HL-60/S4 treated with retinoic acid at 250 ng/mL for 4 days and 3 days (cell line): ENCODE data around the gene SLC22A3.

Source experiments
- in situ Hi-C: fragments of 300-500 bp; cut with MboI; formaldehyde crosslinking; loops from 2 replicates; pipeline ENCODE4 v1.7.0; 2022; ENCODE audit warnings: low sequenced_read_pairs

SLC22A3 gene

GRCh38 chr6:160400446-160400845 lies 52.3 kb downstream of the SLC22A3 start:
- in situ Hi-C loops, result no loop called here

GRCh38 chr6:160408528-160408927 lies 60.4 kb downstream of the SLC22A3 start:
- in situ Hi-C loops, result no loop called here

GRCh38 chr6:160412993-160413392 lies 64.8 kb downstream of the SLC22A3 start:
- in situ Hi-C loops, result no loop called here

DNA sequence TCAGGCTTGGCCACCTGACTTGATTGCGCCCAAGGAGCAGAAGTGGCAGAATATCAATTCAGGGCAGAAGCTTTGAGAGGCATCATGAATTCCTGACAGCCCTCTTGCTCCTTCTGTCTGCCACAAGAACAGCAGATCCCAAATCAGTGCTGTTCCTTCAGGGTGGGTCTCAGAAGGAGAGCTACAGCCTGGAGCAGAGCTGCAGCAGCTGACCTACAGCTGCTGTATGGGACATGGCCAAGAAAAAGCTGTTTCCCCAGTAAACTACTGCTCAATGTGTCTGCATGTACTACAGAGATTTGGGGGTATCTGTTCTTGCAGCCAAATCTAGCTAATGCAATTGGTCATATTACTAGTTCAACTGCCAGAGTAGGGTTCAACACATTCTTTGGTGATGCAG lies 69.0 kb downstream of the SLC22A3 start:
- in situ Hi-C loops, result no loop called here

DNA sequence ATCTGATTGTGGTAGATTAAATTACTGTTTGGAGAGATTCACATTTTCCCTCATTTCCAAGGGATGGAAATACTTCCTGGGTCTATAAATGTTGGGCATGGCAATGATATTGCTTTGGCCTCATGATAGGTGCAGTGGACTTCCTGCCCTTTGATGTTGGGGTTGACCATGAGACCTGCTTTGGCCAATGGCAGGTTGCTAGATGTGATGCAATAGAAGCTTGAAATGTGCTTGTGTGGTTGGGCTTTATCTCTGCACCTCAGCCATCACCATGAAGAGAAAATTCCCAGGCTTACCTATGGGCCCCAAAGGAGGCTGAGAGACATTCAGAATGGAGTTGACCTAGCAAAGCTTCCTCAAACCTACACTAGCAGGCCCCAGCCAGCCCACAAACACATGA lies 69.4 kb downstream of the SLC22A3 start:
- in situ Hi-C loops, result no loop called here

- in situ Hi-C loops, result no loop called here
Measured at GRCh38 chr6:160418370-160418769, 70.2 kb downstream of the SLC22A3 start.

DNA sequence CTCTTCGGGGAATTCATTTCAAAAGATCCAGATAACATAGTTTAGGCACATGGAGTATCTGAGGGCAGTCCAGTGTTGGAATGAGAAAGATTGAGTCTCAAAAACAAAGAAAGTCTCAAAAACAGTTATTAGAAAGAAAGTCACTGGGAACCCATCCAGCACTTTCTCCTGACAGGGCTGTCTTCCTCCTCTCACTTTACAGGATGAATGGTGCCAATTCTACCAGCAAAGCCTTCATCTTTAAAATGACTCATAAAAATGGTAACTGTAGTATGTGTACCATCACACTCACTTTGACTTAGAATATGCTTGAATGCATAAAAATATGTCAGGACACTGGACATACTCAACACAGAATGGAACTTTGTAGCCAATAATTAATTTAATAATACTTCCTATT lies 71.3 kb downstream of the SLC22A3 start:
- in situ Hi-C loops, result no loop called here

DNA sequence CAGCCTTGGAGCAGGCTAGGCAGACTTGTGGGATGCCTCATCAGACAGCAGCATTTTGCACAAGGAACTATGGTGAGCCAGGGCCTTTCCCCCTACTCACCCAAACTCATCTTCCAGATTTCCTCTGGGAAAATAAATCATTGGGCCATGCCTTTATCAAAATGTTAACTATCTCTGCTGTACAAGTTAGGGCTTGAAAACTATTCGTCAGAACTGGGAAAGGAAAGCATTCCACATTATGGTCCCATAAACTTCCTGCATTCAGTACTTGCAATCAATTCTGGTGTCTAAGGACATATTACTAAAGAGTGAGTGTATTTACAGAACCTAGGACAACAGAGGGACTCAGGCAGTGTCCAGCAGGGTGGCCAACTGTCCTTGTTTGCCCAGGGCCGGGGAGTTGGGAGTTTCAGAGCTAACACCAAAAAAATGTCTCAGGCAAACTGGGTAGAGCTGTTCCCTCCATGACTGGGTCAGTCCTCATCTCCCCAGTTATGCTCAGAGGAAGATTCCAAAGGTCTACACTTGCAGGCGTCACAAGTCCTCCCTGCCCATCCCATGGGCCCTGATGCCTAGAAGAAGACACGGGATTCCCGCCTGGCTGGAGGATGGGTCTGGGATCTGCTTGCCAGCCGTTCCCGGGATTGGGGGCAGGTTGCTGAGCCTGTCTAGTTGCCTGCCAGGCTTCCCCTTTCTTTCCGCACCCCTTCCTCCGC lies 72.2 kb downstream of the SLC22A3 start:
- in situ Hi-C loops, result no loop called here

DNA sequence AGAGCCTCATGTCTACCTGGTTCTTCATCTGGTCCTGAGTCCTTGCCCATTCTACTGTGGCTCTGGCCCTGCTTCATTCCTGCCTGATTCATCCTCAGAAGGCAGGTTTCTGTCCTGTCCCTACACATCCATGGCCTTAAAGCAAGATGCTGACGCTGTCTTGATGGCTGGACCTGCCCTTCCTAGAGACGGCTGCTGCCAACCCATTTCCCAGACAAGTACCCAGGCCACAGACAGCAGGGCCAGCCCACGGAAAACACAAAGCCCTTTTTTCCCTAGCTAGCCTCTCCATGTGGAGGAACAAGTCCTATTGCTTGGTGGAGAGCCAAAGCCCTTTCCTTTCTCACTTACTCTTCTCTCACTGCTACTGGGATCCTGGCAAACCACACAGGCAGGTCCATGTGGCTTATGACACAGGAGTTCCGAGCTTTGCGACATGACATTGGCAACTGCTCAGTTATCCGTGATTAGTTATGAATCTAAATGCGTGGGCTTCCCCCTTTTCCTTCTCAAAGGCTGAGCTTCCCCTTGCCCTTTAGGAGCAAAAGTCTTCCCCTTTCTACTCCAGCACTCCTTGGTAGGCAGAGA lies 72.9 kb downstream of the SLC22A3 start:
- in situ Hi-C loops, result no loop called here

GRCh38 chr6:160421854-160422253 lies 73.7 kb downstream of the SLC22A3 start:
- in situ Hi-C loops, result no loop called here

DNA sequence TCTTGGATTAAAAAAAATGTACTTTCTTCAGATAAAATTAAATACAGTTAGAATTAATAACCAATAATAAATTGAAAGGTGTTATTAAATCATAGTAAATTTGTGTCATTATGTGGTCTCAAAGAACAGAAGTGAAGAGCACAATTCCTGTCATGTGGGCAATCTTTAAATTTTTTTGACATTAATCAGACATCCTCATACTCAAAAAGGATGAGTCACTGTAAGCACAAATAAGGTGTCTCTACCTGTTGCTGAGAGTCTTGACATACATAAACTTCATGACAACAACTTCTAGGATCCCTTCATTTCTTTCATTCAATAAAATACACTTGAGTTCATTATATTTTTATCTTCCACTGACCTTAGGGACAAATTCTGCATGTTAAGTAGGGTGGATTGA lies 76.1 kb downstream of the SLC22A3 start:
- in situ Hi-C loops, result no loop called here

DNA sequence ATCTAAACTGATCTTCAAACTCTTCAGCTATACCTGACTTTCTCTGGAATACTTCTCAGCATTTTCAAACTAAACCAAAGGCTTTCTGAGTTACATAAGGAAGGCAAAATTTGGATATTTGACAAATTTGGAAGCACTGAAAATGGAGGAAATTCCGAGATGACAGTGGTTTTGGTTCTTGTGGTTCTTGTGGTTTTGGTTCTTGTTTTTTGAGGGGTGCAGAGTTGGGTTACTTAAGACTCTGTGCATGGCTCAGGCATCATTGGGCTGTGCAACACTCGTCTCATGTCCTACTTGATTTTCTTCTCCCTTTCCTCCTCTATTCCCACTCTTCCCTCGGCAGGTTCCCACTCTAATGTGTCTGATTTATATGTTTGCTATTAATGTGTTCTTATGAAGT lies 78.0 kb downstream of the SLC22A3 start:
- in situ Hi-C loops, result no loop called here

- in situ Hi-C loops, result no loop called here
Measured at GRCh38 chr6:160427312-160428068, 79.3 kb downstream of the SLC22A3 start.

- in situ Hi-C loops, result no loop called here
Measured at GRCh38 chr6:160428069-160428430, 79.9 kb downstream of the SLC22A3 start.

DNA sequence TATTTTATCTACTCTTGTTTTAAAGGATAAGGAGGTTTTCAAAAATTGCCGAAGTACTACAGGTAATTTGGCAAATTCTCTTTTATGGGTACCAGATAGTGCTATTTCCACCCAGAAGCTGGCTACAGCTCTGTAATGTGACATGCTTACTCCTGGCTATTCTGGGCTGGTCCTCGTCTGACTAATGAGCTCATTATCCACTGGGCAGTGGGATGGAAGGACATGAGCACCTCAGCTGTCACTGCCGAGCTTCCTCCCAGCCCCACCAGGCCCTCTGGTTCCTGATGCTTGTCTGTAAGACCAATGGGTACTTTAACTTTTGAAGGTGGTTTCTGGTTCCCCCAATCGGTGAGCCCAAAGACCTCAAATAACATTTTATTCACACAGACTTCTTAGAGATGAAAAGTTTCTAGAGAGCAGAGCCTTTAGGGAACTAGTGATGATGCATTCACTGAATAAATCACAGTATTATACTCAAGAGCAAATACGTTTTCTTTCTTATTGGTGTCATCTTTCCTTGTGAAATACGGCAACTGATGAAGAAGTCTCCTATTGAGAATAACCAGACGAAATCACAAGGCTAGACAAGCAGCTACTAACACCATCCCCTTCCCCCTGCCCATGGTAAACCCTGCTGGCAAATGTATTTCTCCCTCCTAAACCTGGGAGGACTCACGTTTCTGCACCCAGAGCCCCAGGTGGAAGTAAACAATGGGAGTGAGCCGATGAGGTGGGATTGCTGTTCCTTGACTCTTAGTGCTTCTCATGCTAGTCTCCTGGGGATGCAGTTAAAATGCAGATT lies 80.8 kb downstream of the SLC22A3 start:
- in situ Hi-C loops, result no loop called here

DNA sequence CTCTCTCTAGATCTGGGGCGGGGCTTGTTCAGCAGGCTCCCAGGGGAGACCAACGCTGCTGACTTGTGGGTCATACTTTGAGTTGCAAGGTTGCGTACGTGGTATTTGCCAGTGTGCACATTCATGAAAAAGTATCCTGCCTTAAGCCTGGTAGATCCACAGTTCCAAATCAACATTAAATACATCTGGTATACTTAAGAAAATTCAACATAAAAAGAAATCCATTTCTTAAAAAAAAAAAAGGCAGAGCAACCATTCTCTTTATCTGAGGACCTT lies 81.4 kb downstream of the SLC22A3 start:
- in situ Hi-C loops, result no loop called here

- in situ Hi-C loops, result no loop called here
Measured at GRCh38 chr6:160430203-160430602, 82.0 kb downstream of the SLC22A3 start.

GRCh38 chr6:160430751-160431150 lies 82.6 kb downstream of the SLC22A3 start:
- in situ Hi-C loops, result no loop called here

DNA sequence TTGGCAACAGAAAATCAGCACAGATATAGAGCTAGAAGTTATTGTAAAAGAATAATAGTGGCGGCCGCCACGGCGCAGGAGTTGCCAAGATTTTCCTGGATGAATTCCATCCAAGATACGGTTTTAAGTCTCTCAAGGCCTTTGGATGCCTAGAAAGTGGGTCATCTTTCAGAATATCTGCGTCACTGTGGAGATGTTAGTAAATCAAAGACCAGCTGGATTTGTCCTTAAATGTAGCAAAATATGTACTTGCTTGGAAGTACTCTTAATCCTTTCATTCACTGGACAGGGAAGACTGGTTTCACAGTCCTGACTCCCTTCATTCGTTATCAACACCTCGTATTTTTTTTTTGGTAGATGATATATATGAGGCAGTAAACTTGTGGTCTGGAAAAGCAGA lies 83.0 kb downstream of the SLC22A3 start:
- in situ Hi-C loops, result no loop called here

DNA sequence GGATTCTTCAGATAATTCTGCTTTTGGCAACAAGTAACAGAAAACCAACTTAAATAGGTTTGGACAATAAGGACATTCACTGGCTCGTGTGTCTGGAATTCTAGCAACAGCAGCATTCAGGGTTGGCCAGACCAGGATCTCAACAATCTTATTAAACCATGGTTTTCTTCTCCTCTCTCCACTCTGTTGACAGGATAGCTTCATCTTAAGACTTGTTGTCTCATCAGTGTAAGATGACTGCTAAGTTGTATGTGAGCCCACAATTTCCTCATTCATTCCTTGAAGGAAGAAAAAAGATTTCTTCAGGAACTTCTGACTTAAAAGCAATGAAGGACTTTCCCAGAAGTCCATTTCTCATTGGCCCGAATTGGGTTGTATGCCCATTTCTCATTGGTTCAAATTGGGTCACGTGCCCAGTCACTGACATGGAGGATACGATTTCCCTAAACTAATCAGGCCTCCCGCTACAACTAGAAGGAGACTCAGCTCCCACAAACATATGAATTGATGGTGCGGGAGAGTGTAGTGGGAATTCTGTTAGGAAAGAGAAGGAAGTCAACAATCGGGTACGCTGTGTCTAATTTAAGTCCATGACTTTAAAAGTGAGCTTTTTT lies 83.7 kb downstream of the SLC22A3 start:
- in situ Hi-C loops, result no loop called here

DNA sequence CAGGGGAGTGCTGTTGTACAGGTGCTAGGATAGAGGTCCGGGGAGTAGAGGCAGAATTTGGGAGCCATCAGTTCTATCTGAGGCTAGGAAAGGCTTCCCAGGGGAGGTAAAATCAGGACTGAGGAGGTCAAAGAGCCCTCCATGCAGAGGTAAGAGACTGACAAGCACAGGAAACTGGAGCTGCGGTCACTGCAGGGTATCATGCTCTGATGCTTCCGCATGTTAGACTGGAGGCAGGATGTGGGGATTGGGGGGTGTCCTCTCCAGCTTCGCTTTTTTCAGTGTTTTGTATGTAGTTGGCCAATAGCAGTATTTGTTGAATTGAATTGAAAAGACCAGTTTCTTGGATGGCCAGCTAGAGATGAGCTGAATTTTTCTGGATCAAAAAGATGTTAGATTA lies 87.8 kb downstream of the SLC22A3 start:
- in situ Hi-C loops, result no loop called here
